Epithelial cell of esophagus (primary cell): ENCODE measurements around the gene NMRK2.
"Not testable (repeated sequence)": the region's sequence is repeated elsewhere in the genome, so short reads cannot be mapped to it uniquely, and the experiment has no call there.

Experiments used
- DNase-seq: peaks from one replicate; pipeline ENCODE4 v3.0.0; 2010; ENCODE audit warnings: low read depth
- H3K4me3 ChIP-seq: 2 replicates; pipeline ENCODE4 v1.5.1; 2011; ENCODE audit warnings: mild to moderate bottlenecking, low read length, control low read depth
- CTCF ChIP-seq: IDR thresholded peaks from 2 replicates; pipeline ENCODE4 v1.5.1; 2011; ENCODE audit warnings: low read depth, mild to moderate bottlenecking, low read length, control low read depth, inconsistent platforms; ENCODE audit not compliant: insufficient read depth; ENCODE audit errors: missing control alignments

NMRK2 gene

GRCh38 chr19:3949997-3950859 is 17.4 kb downstream of the NMRK2 start:
- no peak for DNase-seq
- no peak for TF ChIP-seq CTCF
- H3K4me3 ChIP-seq, result no peak overlapping the region

- no peak for DNase-seq
- TF ChIP-seq CTCF, result no peak
- no peak overlapping the region for H3K4me3 ChIP-seq
These were observed 18.3 kb downstream of the NMRK2 start for GRCh38 chr19:3950871-3951861.

- not testable (repeated sequence) for DNase-seq
These were observed 19.9 kb downstream of the NMRK2 start for GRCh38 chr19:3952755-3953276.

GRCh38 chr19:3954107-3954506 is 21.2 kb downstream of the NMRK2 start:
- no peak for TF ChIP-seq CTCF
- H3K4me3 ChIP-seq, result no peak overlapping the region
- DNase-seq, result no peak

More at GRCh38 chr19:3952755-3953276, 19.9 kb downstream of the NMRK2 start:
- not testable (repeated sequence) for H3K4me3 ChIP-seq

- H3K4me3 ChIP-seq, DNase-seq: not testable (repeated sequence)
These were observed 22.4 kb downstream of the NMRK2 start for GRCh38 chr19:3955276-3955675.

GRCh38 chr19:3955688-3956087 is 22.8 kb downstream of the NMRK2 start:
- no peak for DNase-seq
- TF ChIP-seq CTCF, result no peak
- no peak overlapping the region for H3K4me3 ChIP-seq

- no peak for TF ChIP-seq CTCF
- no peak for DNase-seq
- H3K4me3 ChIP-seq, result no peak overlapping the region
These were observed 26.2 kb downstream of the NMRK2 start for GRCh38 chr19:3958836-3959765.
